Activated T-cell treated with anti-CD3 and anti-CD28 coated beads, Interleukin-2, amount 50 U/mL, for 48 hours (primary cell): ENCODE measurements around the gene RAB30.

Experiments
- DNase-seq, 2 experiments: peaks; one replicate each; pipeline ENCODE4 v3.0.0-alpha.2; 2020

Gene RAB30

GRCh38 chr11:82937554-82937953, 134.1 kb downstream of the RAB30 start:
- no peak for DNase-seq

- DNase-seq: no peak
These were observed 135.4 kb downstream of the RAB30 start for GRCh38 chr11:82936261-82936660.

GRCh38 chr11:82932564-82932963, 139.1 kb downstream of the RAB30 start:
- no peak for DNase-seq

- no peak for DNase-seq
These were observed 141.0 kb downstream of the RAB30 start for GRCh38 chr11:82930734-82931133.

GRCh38 chr11:82930229-82930628, 141.5 kb downstream of the RAB30 start:
- no peak for DNase-seq

GRCh38 chr11:82929121-82929520, 142.6 kb downstream of the RAB30 start:
- no peak for DNase-seq

- no peak for DNase-seq
These were observed 144.3 kb downstream of the RAB30 start for GRCh38 chr11:82927264-82927880.

- no peak for DNase-seq
These were observed 147.0 kb downstream of the RAB30 start for GRCh38 chr11:82924522-82925224.
